Right atrium auricular region (tissue), 2 donors: Measurements from ENCODE around the gene NUBP2. TPM values are rescaled to one million over a fixed set of nuclear protein-coding genes. Genes with fewer than 3 reads are reported as not detected.

Experiments
- DNase-seq: peaks from one replicate; pipeline ENCODE4 v3.0.0-alpha.2; 2019; ENCODE audit warnings: low spot score
- H3K27ac ChIP-seq, 2 donors: fragments of 200-600 bp; sonication (generic); 1 replicate in 1 of 2; 2 replicates in 1 of 2; pipeline ENCODE4 v1.5.1; 2016 to 2019
- H3K27me3 ChIP-seq, 2 donors: fragments of 200-600 bp; sonication (generic); one replicate each; pipeline versions ENCODE4 v1.5.1 to v1.6.0; 2017 to 2019
- H3K36me3 ChIP-seq: fragments of 200-600 bp; sonication (generic); one replicate; pipeline ENCODE4 v1.5.1; 2016
- H3K4me1 ChIP-seq, 2 donors: fragments of 200-600 bp; sonication (generic); one replicate each; pipeline versions ENCODE4 v1.5.1 to v1.6.0; 2017 to 2019
- H3K4me3 ChIP-seq, 2 donors: fragments of 200-600 bp; sonication (generic); 1 replicate in 1 of 2; 2 replicates in 1 of 2; pipeline ENCODE4 v1.5.1; 2017 to 2019; ENCODE audit warnings: mild to moderate bottlenecking in 1 of 2, moderate library complexity in 1 of 2
- H3K9me3 ChIP-seq, 2 donors: fragments of 200-600 bp; sonication (generic); one replicate each; pipeline ENCODE4 v1.5.1; 2019
- total RNA-seq, 2 donors: library from RNA; depleted of rRNA; stranded (reverse); fragments of >200 nt; gene quantifications; one replicate each; pipeline ENCODE4 v1.1.0, GENCODE V29; 2016
- TF ChIP-seq, protein P1 (sequence below), 2 donors: fragments of 200-600 bp; sonication (generic); IDR thresholded peaks; one replicate each; pipeline ENCODE4 v1.5.1; 2019; ENCODE audit warnings: antibody characterized with exemption in 2 of 2

The NUBP2 gene
- total RNA-seq, 2 donors from 2014 or later = 70.3 to 77.9 TPM

- Histone ChIP-seq H3K27ac (no peak overlapping the region), H3K4me1 (peaks cover 0 to 36% of the 10 kb centered on the region in 2 donors), H3K36me3 (peaks cover 23% of the 10 kb centered on the region), H3K27me3 (no peaks in the 10 kb centered on the region), H3K4me3 (no peak overlapping the region), H3K9me3 (no peaks in the 10 kb centered on the region)
- no peak for DNase-seq
- TF ChIP-seq, protein P1, sequence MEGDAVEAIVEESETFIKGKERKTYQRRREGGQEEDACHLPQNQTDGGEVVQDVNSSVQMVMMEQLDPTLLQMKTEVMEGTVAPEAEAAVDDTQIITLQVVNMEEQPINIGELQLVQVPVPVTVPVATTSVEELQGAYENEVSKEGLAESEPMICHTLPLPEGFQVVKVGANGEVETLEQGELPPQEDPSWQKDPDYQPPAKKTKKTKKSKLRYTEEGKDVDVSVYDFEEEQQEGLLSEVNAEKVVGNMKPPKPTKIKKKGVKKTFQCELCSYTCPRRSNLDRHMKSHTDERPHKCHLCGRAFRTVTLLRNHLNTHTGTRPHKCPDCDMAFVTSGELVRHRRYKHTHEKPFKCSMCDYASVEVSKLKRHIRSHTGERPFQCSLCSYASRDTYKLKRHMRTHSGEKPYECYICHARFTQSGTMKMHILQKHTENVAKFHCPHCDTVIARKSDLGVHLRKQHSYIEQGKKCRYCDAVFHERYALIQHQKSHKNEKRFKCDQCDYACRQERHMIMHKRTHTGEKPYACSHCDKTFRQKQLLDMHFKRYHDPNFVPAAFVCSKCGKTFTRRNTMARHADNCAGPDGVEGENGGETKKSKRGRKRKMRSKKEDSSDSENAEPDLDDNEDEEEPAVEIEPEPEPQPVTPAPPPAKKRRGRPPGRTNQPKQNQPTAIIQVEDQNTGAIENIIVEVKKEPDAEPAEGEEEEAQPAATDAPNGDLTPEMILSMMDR (IDR thresholded peaks at IDR 0.05) = no peak
Measured at GRCh38 chr16:1785846-1786170, 3.0 kb downstream of the NUBP2 start.

DNA sequence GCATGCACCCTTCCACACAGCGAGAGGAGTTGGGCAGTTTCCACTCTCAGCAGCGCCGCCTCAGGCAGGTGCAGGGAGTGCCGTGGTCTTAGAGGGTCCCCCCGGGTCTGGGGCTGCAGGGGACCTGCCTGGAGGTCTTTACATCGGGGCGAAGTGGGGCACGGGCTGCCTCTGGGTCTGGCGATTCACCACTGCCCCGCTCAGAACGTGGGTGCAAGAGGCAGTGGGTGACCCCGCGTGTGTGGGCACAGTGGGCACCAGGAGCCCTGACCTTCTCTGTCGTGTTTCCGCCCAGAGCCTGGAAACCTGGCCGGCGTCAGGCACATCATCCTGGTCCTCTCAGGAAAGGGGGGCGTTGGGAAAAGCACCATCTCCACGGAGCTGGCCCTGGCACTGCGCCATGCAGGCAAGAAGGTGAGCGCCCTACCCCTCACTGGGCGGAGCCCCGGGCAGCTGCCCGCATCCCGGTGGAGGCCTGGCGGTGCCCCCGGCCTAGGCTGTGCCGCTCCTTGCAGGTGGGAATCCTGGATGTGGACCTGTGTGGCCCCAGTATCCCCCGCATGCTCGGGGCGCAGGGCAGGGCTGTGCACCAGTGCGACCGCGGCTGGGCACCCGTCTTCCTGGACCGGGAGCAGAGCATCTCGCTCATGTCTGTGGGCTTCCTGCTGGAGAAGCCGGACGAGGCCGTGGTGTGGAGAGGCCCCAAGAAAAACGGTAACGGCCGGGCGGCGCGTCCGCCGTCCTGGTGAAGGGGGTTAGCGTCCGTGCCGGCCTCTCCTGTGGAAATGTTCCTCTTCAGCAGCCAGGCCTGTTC lies 3.7 kb downstream of the NUBP2 start:
- peaks cover 0 to 29% of the 10 kb centered on the region in 2 donors for H3K4me1 ChIP-seq

GRCh38 chr16:1787056-1787321 lies 4.2 kb downstream of the NUBP2 start:
- DNase-seq = no peak
- Histone ChIP-seq H3K4me1 (peaks cover 0 to 25% of the 10 kb centered on the region in 2 donors), H3K4me3 (no peak overlapping the region), H3K9me3 (no peaks in the 10 kb centered on the region), H3K36me3 (peaks cover 23% of the 10 kb centered on the region), H3K27ac (no peak overlapping the region), H3K27me3 (no peaks in the 10 kb centered on the region)
- TF ChIP-seq, protein P1 (IDR thresholded peaks at IDR 0.05) = no peak

More for the DNA sequence above, 3.7 kb downstream of the NUBP2 start:
- peaks cover 23% of the 10 kb centered on the region for H3K36me3 ChIP-seq
- H3K4me3 ChIP-seq = no peak overlapping the region
- no peak for DNase-seq
- H3K27me3 ChIP-seq = no peaks in the 10 kb centered on the region
- no peaks in the 10 kb centered on the region for H3K9me3 ChIP-seq
- H3K27ac ChIP-seq = no peak overlapping the region
- TF ChIP-seq, protein P1 (IDR thresholded peaks at IDR 0.05) = no peak

DNA sequence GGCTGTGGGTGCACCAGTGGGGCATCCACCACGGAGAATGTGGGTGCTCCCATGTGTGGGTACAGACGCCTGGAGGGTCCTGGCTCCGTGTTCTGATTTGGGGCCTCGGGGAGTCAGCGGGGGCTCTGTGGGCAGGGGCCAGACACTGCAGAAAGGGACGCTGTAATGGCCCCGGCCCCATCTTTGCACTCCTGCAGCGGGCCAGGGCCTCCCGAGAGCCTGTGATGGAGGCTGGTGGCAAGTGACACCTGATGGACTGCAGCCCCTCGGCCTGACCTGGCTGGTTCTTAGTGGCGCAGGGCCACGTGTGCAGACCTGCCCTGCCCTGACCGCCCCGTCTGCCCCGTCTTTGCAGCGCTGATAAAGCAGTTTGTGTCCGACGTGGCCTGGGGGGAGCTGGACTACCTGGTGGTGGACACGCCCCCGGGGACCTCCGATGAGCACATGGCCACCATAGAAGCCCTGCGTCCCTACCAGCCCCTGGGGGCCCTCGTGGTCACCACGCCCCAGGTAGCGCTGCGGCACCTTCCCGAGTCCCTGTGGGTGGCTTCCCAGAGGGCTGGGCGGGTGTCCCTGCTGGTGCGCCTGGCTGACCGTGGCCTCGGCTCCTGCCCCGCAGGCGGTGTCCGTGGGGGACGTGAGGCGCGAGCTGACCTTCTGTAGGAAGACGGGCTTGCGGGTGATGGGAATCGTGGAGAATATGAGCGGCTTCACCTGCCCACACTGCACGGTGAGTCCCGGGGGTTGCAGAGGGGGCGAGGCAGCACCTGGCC lies 4.7 kb downstream of the NUBP2 start:
- TF ChIP-seq, protein P1 (IDR thresholded peaks at IDR 0.05) = no peak
- no peak for DNase-seq
- no peaks in the 10 kb centered on the region for H3K9me3 ChIP-seq
- peaks cover 23% of the 10 kb centered on the region for H3K36me3 ChIP-seq
- H3K27me3 ChIP-seq = no peaks in the 10 kb centered on the region
- H3K27ac ChIP-seq = no peak overlapping the region
- H3K4me3 ChIP-seq = no peak overlapping the region
- H3K4me1 ChIP-seq = peaks cover 0 to 25% of the 10 kb centered on the region in 2 donors

DNA sequence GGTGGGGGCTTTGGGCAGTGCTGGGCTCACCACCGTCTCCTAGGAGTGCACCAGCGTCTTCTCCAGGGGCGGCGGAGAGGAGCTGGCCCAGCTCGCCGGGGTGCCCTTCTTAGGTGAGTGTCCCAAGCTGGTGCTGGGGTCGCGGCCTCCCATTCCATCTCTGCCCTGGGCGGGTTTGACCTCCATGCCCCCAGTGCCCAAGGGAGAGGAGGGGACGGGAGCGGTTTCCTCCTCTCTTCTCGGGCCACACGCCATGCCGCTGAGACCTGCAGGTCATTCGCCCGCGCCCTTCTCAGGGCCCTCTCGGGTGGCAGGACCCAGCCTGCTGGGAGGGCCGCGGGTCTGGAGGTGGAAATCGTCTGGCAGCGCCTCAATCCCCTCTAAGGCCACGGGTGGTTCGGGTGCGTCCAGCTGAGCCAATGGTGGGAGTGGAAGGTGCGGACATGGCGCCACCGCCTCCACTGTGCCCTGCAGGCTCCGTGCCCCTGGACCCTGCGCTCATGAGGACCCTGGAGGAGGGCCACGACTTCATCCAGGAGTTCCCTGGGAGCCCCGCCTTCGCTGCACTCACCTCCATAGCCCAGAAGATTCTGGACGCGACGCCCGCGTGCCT lies 5.4 kb downstream of the NUBP2 start:
- DNase-seq = no peak
- H3K36me3 ChIP-seq = peaks cover 23% of the 10 kb centered on the region

More for the DNA sequence above, 5.4 kb downstream of the NUBP2 start:
- H3K27me3 ChIP-seq = no peaks in the 10 kb centered on the region
- TF ChIP-seq, protein P1 (IDR thresholded peaks at IDR 0.05) = no peak
- no peak overlapping the region for H3K27ac ChIP-seq
- no peak overlapping the region for H3K4me3 ChIP-seq
- no peaks in the 10 kb centered on the region for H3K9me3 ChIP-seq
- H3K4me1 ChIP-seq = peaks cover 0 to 24% of the 10 kb centered on the region in 2 donors
